HepG2 (cell line): Measurements from ENCODE around the gene CAMKMT. TPM values are rescaled to one million over a fixed set of nuclear protein-coding genes. Genes with fewer than 3 reads are reported as not detected.

Experiments
- DNMT3B ChIP-seq: conservative IDR thresholded peaks from 2 replicates; pipeline ENCODE4 v1.6.1; 2016; ENCODE audit warnings: missing biosample characterization, control low read depth
- EP300 ChIP-seq, 3 experiments: sonication (generic) in 1 of 3; formaldehyde crosslinking in 1 of 3; IDR thresholded peaks; 2 replicates each; pipeline versions ENCODE4 v1.5.1 to v1.6.1; 2011 to 2020; ENCODE audit warnings: low read depth in 2 of 3, low read length in 2 of 3, borderline replicate concordance in 1 of 3, improper control_type of control experiment in 1 of 3, mild to moderate bottlenecking in 1 of 3, missing genetic modification reagents in 1 of 3, moderate library complexity in 1 of 3
- FOXA3 ChIP-seq: IDR thresholded peaks from 2 replicates; pipeline ENCODE4 v1.6.1; 2016; ENCODE audit warnings: missing genetic modification reagents, missing compliant biosample characterization
- GABPA ChIP-seq, 2 experiments: IDR thresholded peaks; 2 replicates each; pipeline ENCODE4 v1.6.1; 2011 to 2016; ENCODE audit warnings: low read depth in 2 of 2, low read length in 1 of 2, missing biosample characterization in 1 of 2, missing genetic modification characterization in 1 of 2
- HOXA3 ChIP-seq: sonication (generic); formaldehyde crosslinking; IDR thresholded peaks from 2 replicates; pipeline ENCODE4 v1.5.0; 2020; ENCODE audit warnings: missing genetic modification reagents
- MATR3 ChIP-seq: sonication (generic); formaldehyde crosslinking; IDR thresholded peaks from 2 replicates; pipeline ENCODE4 v1.4.0; 2020; ENCODE audit warnings: missing genetic modification reagents
- MED8 ChIP-seq: sonication (generic); formaldehyde crosslinking; IDR thresholded peaks from 2 replicates; pipeline ENCODE4 v1.8.1; 2023; ENCODE audit warnings: mild to moderate bottlenecking, missing genetic modification reagents; ENCODE audit not compliant: insufficient replicate concordance
- MLXIP ChIP-seq: sonication (generic); formaldehyde crosslinking; IDR thresholded peaks from 2 replicates; pipeline ENCODE4 v1.9.0; 2021; ENCODE audit warnings: missing genetic modification reagents, borderline replicate concordance
- ONECUT2 ChIP-seq: sonication (generic); formaldehyde crosslinking; IDR thresholded peaks from 2 replicates; pipeline ENCODE4 v1.4.0; 2020; ENCODE audit warnings: missing genetic modification reagents
- PAXIP1 ChIP-seq: sonication (generic); formaldehyde crosslinking; conservative IDR thresholded peaks from 2 replicates; pipeline ENCODE4 v1.4.0; 2020; ENCODE audit warnings: mild to moderate bottlenecking, missing genetic modification reagents, moderate library complexity
- POGZ ChIP-seq: sonication (generic); formaldehyde crosslinking; IDR thresholded peaks from 2 replicates; pipeline ENCODE4 v1.4.0; 2020; ENCODE audit warnings: mild to moderate bottlenecking, missing genetic modification reagents
- RBM22 ChIP-seq: fragments of 200-400 bp; formaldehyde crosslinking; optimal IDR thresholded peaks from 2 replicates; pipeline ENCODE3; 2017; ENCODE audit warnings: mild to moderate bottlenecking, low read length, moderate library complexity
- RFX3 ChIP-seq: IDR thresholded peaks from 2 replicates; pipeline ENCODE4 v1.6.1; 2016; ENCODE audit warnings: missing biosample characterization, missing genetic modification reagents
- ZFP36 ChIP-seq: fragments of 150-350 bp; IDR thresholded peaks from 2 replicates; pipeline ENCODE4 v1.6.1; 2018; ENCODE audit warnings: borderline replicate concordance, low read length, low read depth; ENCODE audit not compliant: partially characterized antibody
- ZFX ChIP-seq: sonication (generic); formaldehyde crosslinking; IDR thresholded peaks from 2 replicates; pipeline ENCODE4 v1.4.0; 2020; ENCODE audit warnings: mild to moderate bottlenecking, low read depth, missing genetic modification reagents, moderate library complexity
- ZNF431 ChIP-seq: sonication (generic); formaldehyde crosslinking; IDR thresholded peaks from 2 replicates; pipeline ENCODE4 v1.9.0; 2022; ENCODE audit warnings: missing genetic modification reagents, low read depth, mild to moderate bottlenecking, borderline replicate concordance
- ZNF605 ChIP-seq: sonication (generic); formaldehyde crosslinking; IDR thresholded peaks from 2 replicates; pipeline ENCODE4 v1.8.0; 2022; ENCODE audit warnings: mild to moderate bottlenecking, missing genetic modification reagents
- ZSCAN20 ChIP-seq: sonication (generic); formaldehyde crosslinking; IDR thresholded peaks from 2 replicates; pipeline ENCODE4 v1.4.0; 2020; ENCODE audit warnings: missing genetic modification reagents, mild to moderate bottlenecking, borderline replicate concordance
- polyA plus RNA-seq, 8 experiments: library from polyadenylated mRNA; depleted of rRNA in 3 of 8; stranded (reverse) in 7 of 8; unstranded in 1 of 8; fragments of >200 nt; fragmentation: Illumina TruSeq in 4 of 8; extraction: Trizol in 4 of 8; gene quantifications; 2 replicates each; pipeline versions ENCODE4 v1.2.1 to v1.2.3, GENCODE V29; 2011 to 2016; ENCODE audit warnings: low read depth in 4 of 8, missing spikeins in 1 of 8, mixed read lengths in 1 of 8; ENCODE audit not compliant: insufficient read depth in 1 of 8
- total RNA-seq, 5 experiments: library from RNA; depleted of rRNA; stranded (reverse); fragments of >200 nt; fragmentation: Illumina TruSeq; extraction: Trizol; gene quantifications; 2 replicates each; pipeline ENCODE4 v1.2.3, GENCODE V29; 2016; ENCODE audit warnings: low read depth in 1 of 5
- TF ChIP-seq, protein P1 (sequence below): IDR thresholded peaks from 2 replicates; pipeline ENCODE4 v1.4.0; 2020; ENCODE audit warnings: mild to moderate bottlenecking, missing genetic modification reagents

CAMKMT gene
- total and polyA plus RNA-seq, 2 of the 13 experiments (the other 11 are each of a cell fraction or from before 2014, with no cell fraction given) = 6.9 to 20.8 TPM

DNA sequence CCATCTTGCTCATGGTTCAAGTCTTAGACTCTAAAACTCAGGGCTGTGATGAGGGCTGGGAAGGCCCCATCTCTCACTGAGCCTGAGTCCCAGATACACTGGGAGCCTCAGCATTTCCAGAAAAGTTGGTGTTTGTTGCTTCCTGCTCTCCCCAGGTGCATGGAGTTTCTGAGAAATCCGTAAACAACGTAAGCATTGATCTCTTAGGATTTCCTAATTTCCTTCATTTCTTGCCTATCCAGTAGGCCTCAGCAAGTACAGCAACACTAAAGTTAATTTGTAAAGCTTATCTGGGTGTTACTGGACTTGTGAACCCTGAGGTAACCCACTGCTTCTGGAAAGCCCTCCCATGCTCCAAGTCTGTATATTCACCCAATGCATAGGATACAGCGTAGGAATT, 380.3 kb downstream of the CAMKMT start (continued):
- TF ChIP-seq EP300 (IDR thresholded peaks at IDR 0.05; ENCODE audit: low read depth in 2 of 2, low read length in 2 of 2) (peak in 1 of 2 experiments; percentile 38; a peak in 1 of 4 replicates), EP300 (CRISPR knock-in tag; IDR thresholded peaks at IDR 0.05; ENCODE audit: borderline replicate concordance) (no peak), FOXA3 (CRISPR knock-in tag) (peak; percentile 28; the same call in 1 of the 2 replicates), POGZ (0 out of 2 replicates have a peak, but pooled peaks have one; percentile 27), PAXIP1 (peak; percentile 34; the same call in 1 of the 2 replicates), RBM22 (no peak), DNMT3B (CRISPR knock-in tag) (no peak), GABPA (IDR thresholded peaks at IDR 0.05; ENCODE audit: low read depth, low read length) (no peak), GABPA (CRISPR knock-in tag; IDR thresholded peaks at IDR 0.05; ENCODE audit: low read depth) (no peak), RFX3 (no peak), MLXIP (CRISPR knock-in tag) (no peak), ZNF431 (CRISPR knock-in tag) (no peak), ZSCAN20 (CRISPR knock-in tag) (no peak), ZFP36 (no peak), HOXA3 (CRISPR knock-in tag) (0 out of 2 replicates have a peak, but pooled peaks have one; percentile 18), ZNF605 (CRISPR knock-in tag) (peak; percentile 52; the same call in 1 of the 2 replicates), ZFX (CRISPR knock-in tag) (peak; percentile 26; the same call in 1 of the 2 replicates), ONECUT2 (no peak), MED8 (CRISPR knock-in tag) (no peak), MATR3 (no peak)
- TF ChIP-seq, protein P1, sequence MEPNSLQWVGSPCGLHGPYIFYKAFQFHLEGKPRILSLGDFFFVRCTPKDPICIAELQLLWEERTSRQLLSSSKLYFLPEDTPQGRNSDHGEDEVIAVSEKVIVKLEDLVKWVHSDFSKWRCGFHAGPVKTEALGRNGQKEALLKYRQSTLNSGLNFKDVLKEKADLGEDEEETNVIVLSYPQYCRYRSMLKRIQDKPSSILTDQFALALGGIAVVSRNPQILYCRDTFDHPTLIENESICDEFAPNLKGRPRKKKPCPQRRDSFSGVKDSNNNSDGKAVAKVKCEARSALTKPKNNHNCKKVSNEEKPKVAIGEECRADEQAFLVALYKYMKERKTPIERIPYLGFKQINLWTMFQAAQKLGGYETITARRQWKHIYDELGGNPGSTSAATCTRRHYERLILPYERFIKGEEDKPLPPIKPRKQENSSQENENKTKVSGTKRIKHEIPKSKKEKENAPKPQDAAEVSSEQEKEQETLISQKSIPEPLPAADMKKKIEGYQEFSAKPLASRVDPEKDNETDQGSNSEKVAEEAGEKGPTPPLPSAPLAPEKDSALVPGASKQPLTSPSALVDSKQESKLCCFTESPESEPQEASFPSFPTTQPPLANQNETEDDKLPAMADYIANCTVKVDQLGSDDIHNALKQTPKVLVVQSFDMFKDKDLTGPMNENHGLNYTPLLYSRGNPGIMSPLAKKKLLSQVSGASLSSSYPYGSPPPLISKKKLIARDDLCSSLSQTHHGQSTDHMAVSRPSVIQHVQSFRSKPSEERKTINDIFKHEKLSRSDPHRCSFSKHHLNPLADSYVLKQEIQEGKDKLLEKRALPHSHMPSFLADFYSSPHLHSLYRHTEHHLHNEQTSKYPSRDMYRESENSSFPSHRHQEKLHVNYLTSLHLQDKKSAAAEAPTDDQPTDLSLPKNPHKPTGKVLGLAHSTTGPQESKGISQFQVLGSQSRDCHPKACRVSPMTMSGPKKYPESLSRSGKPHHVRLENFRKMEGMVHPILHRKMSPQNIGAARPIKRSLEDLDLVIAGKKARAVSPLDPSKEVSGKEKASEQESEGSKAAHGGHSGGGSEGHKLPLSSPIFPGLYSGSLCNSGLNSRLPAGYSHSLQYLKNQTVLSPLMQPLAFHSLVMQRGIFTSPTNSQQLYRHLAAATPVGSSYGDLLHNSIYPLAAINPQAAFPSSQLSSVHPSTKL (CRISPR knock-in tag) = 0 out of 2 replicates have a peak, but pooled peaks have one; percentile 13
